OCI-LY7 (cell line): ENCODE measurements around the gene PARM1.

Source experiments
- EZH2phosphoT487 ChIP-seq: fragments of 200-600 bp; sonication (generic); IDR thresholded peaks from 2 replicates; pipeline ENCODE4 v1.6.1; 2018; ENCODE audit warnings: low read depth, borderline replicate concordance, mild to moderate bottlenecking, mixed run types, antibody characterized with exemption, low read length, moderate library complexity, mixed read lengths
- TF ChIP-seq, protein P1 (sequence below): fragments of 200-600 bp; sonication (generic); conservative IDR thresholded peaks from 2 replicates; pipeline ENCODE4 v1.5.1; 2014; ENCODE audit warnings: mild to moderate bottlenecking, antibody characterized with exemption, low read length, moderate library complexity, mixed read lengths

- TF ChIP-seq, protein P1, sequence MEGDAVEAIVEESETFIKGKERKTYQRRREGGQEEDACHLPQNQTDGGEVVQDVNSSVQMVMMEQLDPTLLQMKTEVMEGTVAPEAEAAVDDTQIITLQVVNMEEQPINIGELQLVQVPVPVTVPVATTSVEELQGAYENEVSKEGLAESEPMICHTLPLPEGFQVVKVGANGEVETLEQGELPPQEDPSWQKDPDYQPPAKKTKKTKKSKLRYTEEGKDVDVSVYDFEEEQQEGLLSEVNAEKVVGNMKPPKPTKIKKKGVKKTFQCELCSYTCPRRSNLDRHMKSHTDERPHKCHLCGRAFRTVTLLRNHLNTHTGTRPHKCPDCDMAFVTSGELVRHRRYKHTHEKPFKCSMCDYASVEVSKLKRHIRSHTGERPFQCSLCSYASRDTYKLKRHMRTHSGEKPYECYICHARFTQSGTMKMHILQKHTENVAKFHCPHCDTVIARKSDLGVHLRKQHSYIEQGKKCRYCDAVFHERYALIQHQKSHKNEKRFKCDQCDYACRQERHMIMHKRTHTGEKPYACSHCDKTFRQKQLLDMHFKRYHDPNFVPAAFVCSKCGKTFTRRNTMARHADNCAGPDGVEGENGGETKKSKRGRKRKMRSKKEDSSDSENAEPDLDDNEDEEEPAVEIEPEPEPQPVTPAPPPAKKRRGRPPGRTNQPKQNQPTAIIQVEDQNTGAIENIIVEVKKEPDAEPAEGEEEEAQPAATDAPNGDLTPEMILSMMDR = no peak
- TF ChIP-seq EZH2phosphoT487 = no peak
Measured at GRCh38 chr4:75087865-75088264, 154.9 kb downstream of the PARM1 start.
